GM21423 (cell line): ENCODE measurements around the gene PRKACB.
"Not testable (repeated sequence)": the region's sequence is repeated elsewhere in the genome, so short reads cannot be mapped to it uniquely, and the experiment has no call there.

ENCODE experiments used
- ATAC-seq: cut with Tn5 transposase; IDR thresholded peaks from one replicate; pipeline ENCODE4 v1.9.1; 2021; ENCODE audit warnings: mild to moderate bottlenecking, moderate library complexity; ENCODE audit not compliant: unreplicated experiment

The PRKACB gene

GRCh38 chr1:84214115-84214956 lies 70.3 kb downstream of the PRKACB start:
- ATAC-seq, result no peak

- no peak for ATAC-seq
These were observed 73.2 kb downstream of the PRKACB start for GRCh38 chr1:84217239-84217638.

- ATAC-seq, result no peak
These were observed 79.8 kb downstream of the PRKACB start for GRCh38 chr1:84223751-84224432.

- ATAC-seq, result no peak
These were observed 80.8 kb downstream of the PRKACB start for GRCh38 chr1:84224905-84225304.

GRCh38 chr1:84225646-84226045 lies 81.6 kb downstream of the PRKACB start:
- ATAC-seq, result no peak

- ATAC-seq, result not testable (repeated sequence)
These were observed 88.6 kb downstream of the PRKACB start for GRCh38 chr1:84232676-84233075.

GRCh38 chr1:84236256-84236655 lies 92.2 kb downstream of the PRKACB start:
- no peak for ATAC-seq

- no peak for ATAC-seq
These were observed 98.6 kb downstream of the PRKACB start for GRCh38 chr1:84242641-84243040.

GRCh38 chr1:84245563-84245962 lies 101.5 kb downstream of the PRKACB start:
- no peak for ATAC-seq

GRCh38 chr1:84246213-84246612 lies 102.1 kb downstream of the PRKACB start:
- no peak for ATAC-seq

GRCh38 chr1:84247425-84248220 lies 103.6 kb downstream of the PRKACB start:
- no peak for ATAC-seq

- no peak for ATAC-seq
These were observed 106.6 kb downstream of the PRKACB start for GRCh38 chr1:84250668-84251067.

GRCh38 chr1:84253036-84253435 lies 109.0 kb downstream of the PRKACB start:
- no peak for ATAC-seq

GRCh38 chr1:84253891-84254290 lies 109.8 kb downstream of the PRKACB start:
- no peak for ATAC-seq

- no peak for ATAC-seq
These were observed 110.7 kb downstream of the PRKACB start for GRCh38 chr1:84254703-84255238.

GRCh38 chr1:84255582-84255981 lies 111.5 kb downstream of the PRKACB start:
- ATAC-seq, result no peak

GRCh38 chr1:84257617-84258016 lies 113.5 kb downstream of the PRKACB start:
- ATAC-seq, result no peak

GRCh38 chr1:84259376-84259775 lies 115.3 kb downstream of the PRKACB start:
- no peak for ATAC-seq

- no peak for ATAC-seq
These were observed 115.9 kb downstream of the PRKACB start for GRCh38 chr1:84259989-84260388.

- no peak for ATAC-seq
These were observed 116.9 kb downstream of the PRKACB start for GRCh38 chr1:84260852-84261518.

- ATAC-seq, result no peak
These were observed 120.9 kb downstream of the PRKACB start for GRCh38 chr1:84264961-84265360.
